NCI-H1694 treated with DMSO at 0.1 percent for 48 hours (cell line): ENCODE measurements around the gene BICD2.
A peak's percentile ranks its signal among the peaks of the same experiment; 100 is the strongest.
"Not testable (repeated sequence)": the region's sequence is repeated elsewhere in the genome, so short reads cannot be mapped to it uniquely, and the experiment has no call there.

Source experiments
- DNase-seq: peaks from one replicate; lab custom pipeline; 2025; lab: John Stamatoyannopoulos, UW

The BICD2 gene

GRCh38 chr9:92770360-92770995 is 5.8 kb upstream of the BICD2 start:
- peak; percentile 52 for DNase-seq

GRCh38 chr9:92769990-92770359 is 5.3 kb upstream of the BICD2 start:
- DNase-seq = no peak

- DNase-seq = no peak
Observed at GRCh38 chr9:92769286-92769685, 4.7 kb upstream of the BICD2 start.

- DNase-seq = not testable (repeated sequence)
Observed at GRCh38 chr9:92768816-92769215, 4.2 kb upstream of the BICD2 start.

GRCh38 chr9:92767066-92768054 is 2.7 kb upstream of the BICD2 start:
- no peak for DNase-seq

GRCh38 chr9:92764988-92765936 is 629 bp upstream of the BICD2 start:
- DNase-seq = peak; percentile 92

GRCh38 chr9:92763721-92764380 is 782 bp downstream of the BICD2 start:
- no peak for DNase-seq

- DNase-seq = no peak
Observed at GRCh38 chr9:92762781-92763708, 1.6 kb downstream of the BICD2 start.

GRCh38 chr9:92762196-92762595 is 2.4 kb downstream of the BICD2 start:
- DNase-seq = no peak

- DNase-seq = no peak
Observed at GRCh38 chr9:92761686-92762085, 2.9 kb downstream of the BICD2 start.

GRCh38 chr9:92760494-92760893 is 4.1 kb downstream of the BICD2 start:
- DNase-seq = no peak

- peak; percentile 41 for DNase-seq
Observed at GRCh38 chr9:92760070-92760469, 4.6 kb downstream of the BICD2 start.

- DNase-seq = no peak
Observed at GRCh38 chr9:92759446-92759845, 5.2 kb downstream of the BICD2 start.

GRCh38 chr9:92756792-92757191 is 7.8 kb downstream of the BICD2 start:
- no peak for DNase-seq

- DNase-seq = no peak
Observed at GRCh38 chr9:92754091-92754745, 10.4 kb downstream of the BICD2 start.

GRCh38 chr9:92752812-92753404 is 11.7 kb downstream of the BICD2 start:
- DNase-seq = no peak

- no peak for DNase-seq
Observed at GRCh38 chr9:92749934-92750315, 14.7 kb downstream of the BICD2 start.

GRCh38 chr9:92749071-92749933 is 15.3 kb downstream of the BICD2 start:
- DNase-seq = peak; percentile 29

- DNase-seq = no peak
Observed at GRCh38 chr9:92748233-92748497, 16.5 kb downstream of the BICD2 start.
